CD4-positive, alpha-beta T cell treated with Interleukin-10 for 1 hour (primary cell): ENCODE measurements around the gene APRT.

Experiments
- DNase-seq: peaks from one replicate; pipeline ENCODE4 v3.0.0-alpha.2; 2020

APRT gene

DNA sequence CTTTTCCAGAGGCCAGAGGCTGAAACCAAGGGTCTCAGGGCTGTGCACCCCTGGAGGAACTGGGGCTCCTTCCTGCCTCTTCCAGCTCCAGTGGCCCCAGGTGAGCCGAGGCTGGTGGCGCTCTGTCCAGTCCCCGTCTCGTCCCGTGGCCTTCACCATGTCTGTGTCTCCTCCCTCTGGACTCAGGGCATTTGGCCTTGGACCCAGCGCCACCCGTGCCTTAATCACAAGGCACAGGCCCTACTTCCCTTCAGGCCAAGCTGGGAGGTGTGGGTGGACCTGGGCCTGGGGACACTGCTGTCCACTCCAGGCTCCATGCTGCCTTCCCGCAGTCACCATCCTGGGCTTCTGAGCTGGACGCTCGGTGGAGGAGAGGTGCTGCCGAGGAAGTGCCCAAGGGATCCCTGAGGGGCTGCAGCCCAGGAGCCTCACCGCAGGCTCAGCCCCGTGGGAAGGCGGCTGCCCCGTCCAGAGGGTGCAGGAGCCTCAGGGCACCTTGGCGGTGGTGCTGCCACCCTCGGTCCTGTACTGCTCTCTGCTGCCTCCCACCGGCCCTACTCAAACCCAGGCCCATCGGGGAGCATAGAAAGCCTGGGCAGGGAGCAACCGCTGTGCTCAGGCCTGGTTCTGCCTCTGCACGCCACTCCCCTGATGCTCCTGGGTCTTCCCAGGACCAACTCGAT lies 9.6 kb upstream of the APRT start:
- DNase-seq, result no peak

DNA sequence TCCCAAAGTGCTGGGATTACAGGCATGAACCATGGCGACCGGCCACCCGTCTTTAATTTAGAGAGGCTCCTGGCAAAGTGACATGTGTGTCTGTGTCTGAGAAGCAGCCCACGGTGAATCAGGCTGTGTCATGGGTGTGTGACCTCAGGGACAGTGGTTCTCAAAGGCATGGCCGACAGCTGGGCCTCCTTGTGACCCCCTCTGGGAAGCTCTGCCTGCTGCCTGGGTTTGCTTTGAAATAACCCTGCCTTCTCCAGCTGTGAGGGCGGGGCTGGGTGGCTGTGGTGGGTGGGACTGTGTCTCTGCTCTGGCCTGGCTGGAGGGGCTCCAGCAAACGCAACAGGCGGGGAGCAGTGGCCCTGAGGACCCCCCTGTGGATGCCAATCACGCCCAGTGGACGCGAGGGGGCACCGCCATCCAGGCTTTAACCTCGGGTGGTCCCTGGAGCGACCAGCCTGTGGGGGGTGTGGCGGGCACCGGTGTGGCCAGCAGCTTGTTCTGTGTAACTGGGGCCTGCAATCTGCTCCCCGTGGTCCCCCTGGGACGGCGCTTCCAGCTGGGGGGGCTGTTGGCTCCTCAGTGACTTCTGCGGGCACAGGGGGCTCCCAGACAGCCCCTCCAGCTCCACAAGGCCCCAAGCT lies 8.8 kb upstream of the APRT start:
- no peak for DNase-seq

DNA sequence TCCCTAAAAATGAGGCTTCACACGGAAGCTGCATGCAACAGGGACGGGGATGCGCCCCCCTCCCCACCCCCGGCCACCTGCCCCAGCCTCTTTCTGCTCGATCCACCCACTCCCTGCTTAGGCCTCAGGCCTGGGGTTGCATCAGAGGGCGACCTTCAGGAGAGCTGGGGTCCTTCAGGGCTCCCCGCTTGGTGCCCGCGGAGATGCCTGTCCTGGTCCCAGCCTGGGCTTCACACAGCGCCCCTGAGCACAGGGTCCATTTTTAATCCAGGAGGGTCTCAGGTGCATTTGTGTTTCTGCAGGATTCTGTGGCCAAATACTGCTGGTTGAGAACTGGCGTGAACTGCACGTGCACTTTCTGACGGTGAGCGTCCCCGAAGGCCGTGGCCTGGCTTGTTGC lies 7.4 kb upstream of the APRT start:
- DNase-seq, result no peak

GRCh38 chr16:88818575-88818874 lies 6.8 kb upstream of the APRT start:
- no peak for DNase-seq

- no peak for DNase-seq
Measured at GRCh38 chr16:88817785-88818574, 6.3 kb upstream of the APRT start.

GRCh38 chr16:88816736-88817535 lies 5.2 kb upstream of the APRT start:
- DNase-seq, result no peak

- DNase-seq, result peak; percentile 61
Measured at GRCh38 chr16:88815901-88816589, 4.3 kb upstream of the APRT start.

- DNase-seq, result no peak
Measured at GRCh38 chr16:88815227-88815626, 3.5 kb upstream of the APRT start.

DNA sequence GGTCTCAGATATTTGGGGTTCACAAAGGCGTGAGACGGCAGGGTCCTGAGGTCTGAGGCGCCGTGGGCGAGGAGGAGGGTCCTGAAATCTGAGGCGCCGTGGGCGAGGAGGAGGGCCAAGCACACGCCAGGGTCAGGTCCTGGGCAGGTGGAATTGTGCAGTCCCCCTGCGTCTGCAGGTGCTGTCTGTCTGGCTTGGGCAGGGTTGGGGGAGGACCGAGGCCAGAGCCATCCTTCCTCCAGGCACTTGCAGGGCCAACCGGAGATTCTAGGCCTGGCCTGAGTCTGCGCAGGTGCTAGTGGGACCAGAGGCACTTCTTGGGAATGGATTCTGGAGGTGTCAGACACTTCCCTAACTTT lies 2.4 kb upstream of the APRT start:
- no peak for DNase-seq

- DNase-seq, result no peak
Measured at GRCh38 chr16:88813269-88814143, 1.8 kb upstream of the APRT start.

DNA sequence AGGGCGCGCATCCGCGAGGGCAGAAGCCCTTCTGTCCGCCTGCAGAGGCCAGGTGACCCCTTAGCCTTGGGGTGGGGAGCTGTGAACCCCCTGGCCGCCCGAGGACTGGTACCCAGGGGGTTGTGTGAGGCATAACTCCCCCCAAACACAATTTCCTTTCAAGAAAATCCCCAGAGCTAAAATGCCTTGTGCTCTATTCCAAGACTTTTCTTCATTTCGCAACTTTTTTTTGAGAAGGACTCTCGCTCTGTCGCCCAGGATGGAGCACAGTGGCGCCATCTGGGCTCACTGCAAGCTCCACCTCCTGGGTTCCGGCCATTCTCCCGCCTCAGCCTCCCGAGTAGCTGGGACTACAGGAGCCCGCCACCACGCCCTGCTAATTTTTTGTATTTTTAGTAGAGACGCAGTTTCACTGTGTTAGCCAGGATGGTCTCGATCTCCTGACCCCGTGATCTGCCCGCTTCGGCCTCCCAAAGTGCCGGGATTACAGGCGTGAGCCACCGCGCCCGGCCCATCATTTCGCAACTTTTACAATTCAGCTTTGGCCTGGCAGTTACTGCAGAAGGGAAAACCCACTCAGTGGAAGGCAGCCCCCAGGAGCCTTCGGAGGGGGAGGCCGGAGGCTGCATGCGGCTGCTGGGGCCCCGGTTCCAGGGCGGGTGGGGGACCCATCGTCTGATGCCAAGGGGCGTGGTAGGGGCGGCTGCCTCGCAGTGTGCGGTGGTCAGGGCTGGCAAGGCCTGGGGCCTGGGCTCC lies 963 bp upstream of the APRT start:
- DNase-seq, result no peak

GRCh38 chr16:88810912-88811768 lies 588 bp downstream of the APRT start:
- DNase-seq, result peak; percentile 70

DNA sequence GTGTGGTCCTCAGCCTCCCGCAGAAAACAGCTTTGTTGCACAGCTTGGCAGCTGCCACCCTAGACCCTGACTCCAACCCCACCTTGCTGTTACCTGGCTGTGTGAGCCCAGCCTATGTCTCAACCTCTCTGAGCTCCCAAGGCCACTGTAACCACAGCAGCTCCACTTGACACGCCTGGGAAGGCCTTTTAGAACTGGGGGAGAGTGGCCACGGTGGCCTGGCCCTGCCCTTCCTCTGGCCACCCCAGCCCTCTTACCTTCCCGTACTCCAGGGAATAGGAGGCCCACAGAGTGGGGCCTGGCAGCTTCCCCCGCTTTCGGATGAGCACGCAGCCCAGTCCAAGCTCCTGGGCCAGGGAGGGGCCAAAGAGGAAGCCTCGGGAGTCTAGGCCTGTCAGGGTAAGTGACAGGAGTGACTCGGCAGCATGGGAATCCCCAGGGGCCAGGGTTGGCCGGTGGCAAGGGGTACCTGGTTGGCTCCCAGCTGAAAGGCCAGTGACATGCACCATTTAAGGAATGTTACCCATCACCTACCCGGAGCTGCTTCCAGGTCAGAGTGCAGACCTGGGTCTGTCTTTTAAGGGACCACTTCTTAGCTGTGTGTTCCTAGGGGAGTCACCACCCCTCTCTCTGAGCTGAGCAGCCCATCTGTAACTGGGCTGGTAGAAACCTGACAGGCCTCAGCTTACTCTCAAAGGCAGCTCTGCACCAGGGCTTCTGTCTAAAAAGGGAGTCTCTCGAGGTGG lies 1.4 kb downstream of the APRT start:
- DNase-seq, result no peak

DNA sequence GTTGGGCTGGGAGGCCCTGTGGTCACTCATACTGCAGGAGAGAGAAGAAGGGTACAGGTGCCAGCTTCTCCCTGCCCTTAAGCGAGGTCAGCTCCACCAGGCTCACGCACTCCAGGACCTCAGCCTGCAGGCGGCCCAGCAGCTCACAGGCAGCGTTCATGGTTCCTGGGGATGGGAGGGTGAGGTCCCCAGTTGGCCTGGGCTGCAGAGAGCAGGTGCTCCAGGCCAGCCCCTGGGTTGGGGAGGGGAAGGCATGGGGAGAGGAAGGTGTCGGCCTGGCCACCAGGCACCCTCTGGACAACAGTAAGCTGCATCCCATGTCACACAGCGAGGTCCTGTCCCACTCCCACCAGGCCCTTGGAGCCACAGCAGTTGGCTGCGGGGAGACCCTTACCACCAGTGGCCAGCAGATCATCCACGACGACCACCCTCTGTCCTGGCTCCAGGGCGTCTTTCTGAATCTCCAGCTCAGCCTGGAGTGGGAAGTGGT lies 2.0 kb downstream of the APRT start:
- no peak for DNase-seq

GRCh38 chr16:88809068-88809675 lies 2.6 kb downstream of the APRT start:
- no peak for DNase-seq

DNA sequence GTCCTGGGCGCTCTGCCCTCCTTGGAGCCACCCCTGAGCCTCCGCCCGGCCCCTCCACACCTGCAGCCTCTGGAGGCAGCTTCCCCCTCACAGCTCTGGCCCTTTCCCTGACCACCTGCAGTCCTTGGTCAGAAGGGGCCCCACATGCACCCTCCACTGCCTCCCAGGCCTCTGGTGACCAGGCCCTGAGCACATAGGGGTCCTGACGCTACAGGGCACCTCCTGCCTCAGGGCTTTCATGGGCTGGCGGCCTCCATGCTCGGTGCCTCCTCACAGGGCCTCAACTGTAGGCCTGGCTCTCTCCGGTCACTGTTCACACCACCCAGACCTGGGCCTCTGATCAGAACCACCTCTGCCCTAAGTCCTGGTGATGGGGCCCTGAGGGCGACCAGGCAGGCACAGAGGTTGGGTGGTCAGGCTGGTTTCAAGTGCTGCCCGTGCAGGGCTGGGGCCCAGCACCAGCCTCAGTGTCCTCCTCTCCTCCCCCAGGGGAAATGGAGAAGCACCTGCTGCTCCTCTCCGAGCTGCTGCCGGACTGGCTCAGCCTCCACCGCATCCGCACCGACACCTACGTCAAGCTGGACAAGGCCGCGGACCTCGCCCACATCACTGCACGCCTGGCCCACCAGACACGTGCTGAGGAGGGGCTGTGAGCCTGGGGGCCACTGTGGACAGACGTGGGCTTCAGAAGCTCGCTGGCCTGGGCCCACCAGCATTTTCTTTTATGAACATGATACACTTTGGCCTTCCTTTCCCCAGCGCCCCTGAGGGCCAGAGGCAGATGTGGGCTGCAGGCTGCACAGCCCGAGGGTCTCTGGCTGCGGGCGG lies 3.9 kb downstream of the APRT start:
- no peak for DNase-seq

GRCh38 chr16:88807142-88807625 lies 4.5 kb downstream of the APRT start:
- no peak for DNase-seq
